HTR-8/SVneo (cell line): ENCODE results near the gene AP5B1.
"Not testable (repeated sequence)": the region's sequence is repeated elsewhere in the genome, so short reads cannot be mapped to it uniquely, and the experiment has no call there.

ENCODE experiments used
- DNase-seq: peaks from one replicate; pipeline ENCODE4 v3.0.0; 2011; ENCODE audit warnings: low spot score, mixed read lengths; ENCODE audit not compliant: insufficient read length
- FAIRE-seq: peaks from 2 replicates; lab custom pipeline; 2011; peaks lifted over from hg19 to GRCh38; lab: Jason Lieb, UNC

The AP5B1 gene

DNA sequence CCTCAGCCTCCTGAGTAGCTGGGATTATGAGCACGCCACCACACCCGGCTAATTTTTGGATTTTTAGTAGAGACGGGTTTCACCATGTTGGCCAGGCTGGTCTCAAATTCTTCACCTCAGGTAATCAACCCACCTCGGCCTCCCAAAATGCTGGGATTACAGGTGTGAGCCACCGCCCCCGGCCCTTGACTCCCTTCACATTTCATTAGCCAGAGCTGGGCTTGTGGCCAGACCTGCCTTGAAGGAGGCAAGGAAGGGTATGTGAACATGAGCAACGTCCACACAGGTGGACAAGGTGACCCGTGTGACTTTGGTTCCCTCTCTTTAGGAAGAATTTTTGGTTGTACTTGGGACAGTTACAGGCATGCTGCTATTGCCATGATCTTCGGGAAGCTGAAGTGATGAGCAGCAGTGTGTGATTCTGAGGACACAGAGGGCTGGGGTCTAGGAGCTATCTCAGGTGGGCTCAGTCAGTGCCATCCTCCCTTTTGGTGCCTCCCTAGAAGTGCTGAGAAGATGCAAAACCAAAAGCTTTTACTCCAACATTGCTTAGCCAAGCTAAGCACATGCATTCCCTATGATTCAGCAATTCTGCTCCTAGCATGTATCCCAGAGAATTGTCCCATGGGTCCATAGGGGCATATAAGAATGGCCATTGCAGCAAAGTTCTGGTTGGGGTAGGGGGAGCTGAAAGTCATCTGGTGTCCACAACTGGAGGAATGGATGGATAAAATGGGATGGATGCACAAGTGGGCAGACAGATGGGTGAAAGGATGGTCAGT lies 6.1 kb downstream of the AP5B1 start:
- no peak for DNase-seq
- FAIRE-seq: no peak

DNA sequence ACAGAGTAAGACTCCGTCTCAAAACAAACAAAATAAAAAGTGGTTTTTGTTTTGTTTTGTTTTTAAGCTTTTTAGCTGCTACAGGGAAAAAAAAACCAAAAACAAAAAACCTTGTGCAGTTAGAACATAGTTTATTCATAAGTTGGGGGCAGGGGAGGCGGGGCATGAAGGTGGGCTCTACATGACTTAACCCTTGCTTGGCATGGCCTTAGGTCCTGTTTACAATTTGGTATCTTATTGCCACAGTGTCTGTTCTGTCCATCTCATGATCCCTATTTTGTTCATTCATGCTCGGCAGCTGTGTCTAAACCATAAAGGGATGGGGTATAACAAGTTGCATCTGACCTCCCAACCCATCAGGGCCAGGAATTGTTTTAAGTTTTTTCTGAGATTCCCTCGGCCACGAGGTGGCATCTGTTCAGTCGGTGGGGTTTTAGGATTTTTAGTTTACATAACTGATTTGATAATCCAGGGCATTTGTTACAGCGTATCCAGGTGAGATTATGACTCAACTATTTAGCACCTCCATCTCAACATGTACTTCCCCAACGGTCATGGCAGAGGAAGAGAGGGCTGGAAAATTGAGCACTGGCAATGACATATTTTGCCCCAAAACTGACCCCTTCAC lies 6.9 kb downstream of the AP5B1 start:
- DNase-seq (no peak), FAIRE-seq (no peak)

DNA sequence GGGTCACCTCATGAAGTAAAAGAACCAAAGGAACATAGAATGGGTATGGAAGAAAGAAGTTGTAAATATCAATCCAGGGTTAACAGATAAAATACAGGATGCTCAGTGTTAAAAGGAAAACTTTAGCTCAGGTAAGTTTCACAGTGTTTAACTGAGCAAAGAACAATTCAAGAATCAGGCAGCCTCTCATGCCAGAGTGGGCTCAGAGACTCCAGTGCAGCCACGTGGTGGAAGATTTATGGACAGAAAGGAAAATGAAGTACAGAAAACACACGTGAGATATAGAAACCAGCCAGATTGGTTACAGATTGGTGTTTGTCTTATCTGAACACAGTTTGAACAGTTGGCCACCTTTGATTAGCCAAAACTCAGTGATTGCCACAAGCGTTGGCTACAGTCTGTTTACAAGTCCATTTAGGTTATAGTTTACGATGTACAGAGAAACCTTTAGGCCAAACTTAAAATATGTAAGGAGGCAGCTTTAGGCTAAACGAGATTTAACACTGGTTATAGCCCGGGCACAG lies 9.1 kb downstream of the AP5B1 start:
- DNase-seq: no peak
- no peak for FAIRE-seq

DNA sequence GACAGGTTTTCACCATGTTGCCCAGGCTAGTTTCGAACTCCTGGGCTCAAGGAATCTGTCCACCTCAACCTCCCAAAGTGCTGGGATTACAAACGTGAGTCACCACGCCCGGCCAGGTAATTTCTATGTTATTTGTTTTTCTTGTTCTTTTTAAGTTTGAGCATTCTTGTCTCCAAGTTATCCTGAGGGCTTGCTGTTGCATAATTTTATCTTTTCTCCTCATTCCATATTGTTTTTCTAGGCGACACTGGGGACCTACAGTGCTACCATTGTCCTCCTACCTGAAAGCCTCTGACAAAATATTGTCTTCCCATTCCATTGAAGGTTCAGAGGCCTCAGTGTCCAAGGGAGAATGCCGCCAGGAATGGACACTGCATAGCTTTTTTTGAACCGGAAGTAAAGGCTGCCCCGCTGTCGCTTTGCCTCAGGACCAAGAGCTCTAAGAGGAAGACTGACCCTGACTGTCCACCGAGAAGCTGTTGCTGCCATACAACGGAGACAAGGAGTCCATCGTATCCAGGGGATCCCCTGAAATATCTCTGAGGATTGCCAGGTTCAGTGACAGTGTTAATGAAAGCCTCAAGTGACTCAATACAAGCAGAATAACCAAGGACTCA lies 9.7 kb downstream of the AP5B1 start:
- DNase-seq (no peak), FAIRE-seq (no peak)

DNA sequence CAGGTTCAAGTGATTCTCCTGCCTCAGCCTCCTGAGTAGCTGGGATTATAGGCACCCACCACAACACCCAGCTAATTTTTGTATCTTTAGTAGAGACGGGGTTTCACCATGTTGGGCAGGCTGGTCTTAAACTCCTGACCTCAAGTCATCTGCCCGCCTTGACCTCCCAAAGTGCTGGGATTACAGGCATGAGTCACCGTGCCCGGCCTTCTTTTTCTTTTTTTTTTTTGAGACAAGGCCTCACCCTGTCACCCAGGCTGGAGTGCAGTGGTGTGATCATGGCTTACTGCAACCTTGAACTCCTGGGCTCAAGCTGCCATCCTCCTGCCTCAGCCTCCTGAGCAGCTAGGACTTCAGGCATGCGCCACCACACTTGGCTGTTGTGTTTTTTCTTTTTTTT lies 13.0 kb downstream of the AP5B1 start:
- FAIRE-seq, DNase-seq: not testable (repeated sequence)

DNA sequence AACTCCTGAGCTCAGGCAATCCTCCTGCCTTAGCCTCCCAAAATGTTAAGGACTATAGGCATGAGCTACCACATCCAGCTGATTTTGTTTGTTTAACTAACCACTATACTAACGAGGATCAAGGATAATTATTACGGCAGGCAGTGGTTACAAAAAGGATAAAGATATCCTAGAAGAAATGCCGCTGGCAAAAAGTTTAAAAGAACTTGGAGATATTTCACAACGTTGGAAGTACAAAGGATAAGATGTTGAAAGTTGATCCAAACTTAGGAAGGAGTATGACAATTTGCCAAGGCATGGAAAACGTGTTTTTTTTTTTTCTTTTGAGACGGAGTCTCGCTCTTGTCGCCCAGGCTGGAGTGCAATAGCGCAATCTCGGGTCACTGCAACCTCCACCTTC lies 13.4 kb downstream of the AP5B1 start:
- DNase-seq (no peak), FAIRE-seq (no peak)

DNA sequence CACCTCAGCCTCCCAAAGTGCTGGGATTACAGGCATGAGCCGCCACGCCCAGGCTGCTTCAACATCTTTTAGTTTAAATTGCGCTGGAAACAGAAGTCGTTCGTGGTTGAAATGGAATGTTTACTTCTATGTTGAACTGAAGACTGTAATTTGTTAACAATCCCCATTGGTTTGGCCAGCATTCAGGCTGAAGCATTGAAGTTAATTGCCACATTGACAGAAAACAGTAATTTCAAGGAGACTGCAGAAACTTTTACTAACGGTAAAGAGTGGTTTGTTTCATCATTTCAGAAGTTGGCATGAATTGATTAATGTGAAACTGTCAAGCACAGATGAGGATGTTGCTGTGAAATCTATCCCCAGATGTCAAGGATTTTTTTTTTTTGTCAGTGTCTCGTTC lies 14.2 kb downstream of the AP5B1 start:
- DNase-seq: no peak
- peak; percentile 33 for FAIRE-seq

DNA sequence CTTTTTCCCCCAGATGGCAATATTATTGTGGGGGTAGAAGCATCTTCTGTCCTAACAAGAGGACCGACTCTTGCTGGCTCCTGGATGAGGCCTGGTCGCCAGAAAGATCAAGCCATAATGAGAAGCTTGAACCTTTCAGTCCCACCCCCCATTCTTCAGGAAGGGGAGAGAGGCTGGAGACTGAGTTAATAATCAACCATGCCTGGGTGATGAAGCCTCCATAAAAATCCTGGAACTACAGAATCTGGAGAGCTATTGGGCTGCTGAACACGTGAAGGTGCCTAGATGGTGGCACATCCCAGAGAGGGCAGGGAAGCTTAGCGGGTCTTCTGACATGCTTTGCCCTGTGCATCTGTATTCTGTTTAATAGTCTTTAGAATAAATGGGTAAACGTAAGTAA lies 16.3 kb downstream of the AP5B1 start:
- no peak for DNase-seq
- no peak for FAIRE-seq

DNA sequence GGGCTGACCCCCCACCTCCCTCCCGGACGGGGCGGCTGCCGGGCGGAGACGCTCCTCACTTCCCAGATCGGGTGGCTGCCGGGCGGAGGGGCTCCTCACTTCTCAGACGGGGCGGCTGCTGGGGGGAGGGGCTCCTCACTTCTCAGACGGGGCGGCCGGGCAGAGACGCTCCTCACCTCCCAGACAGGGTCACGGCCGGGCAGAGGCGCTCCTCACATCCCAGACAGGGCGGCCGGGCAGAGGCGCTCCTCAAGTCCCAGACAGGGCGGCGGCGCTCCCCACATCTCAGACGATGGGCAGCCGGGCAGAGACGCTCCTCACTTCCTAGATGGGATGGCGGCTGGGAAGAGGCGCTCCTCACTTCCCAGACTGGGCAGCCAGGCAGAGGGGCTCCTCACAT lies 18.0 kb downstream of the AP5B1 start:
- DNase-seq, FAIRE-seq: not testable (repeated sequence)

DNA sequence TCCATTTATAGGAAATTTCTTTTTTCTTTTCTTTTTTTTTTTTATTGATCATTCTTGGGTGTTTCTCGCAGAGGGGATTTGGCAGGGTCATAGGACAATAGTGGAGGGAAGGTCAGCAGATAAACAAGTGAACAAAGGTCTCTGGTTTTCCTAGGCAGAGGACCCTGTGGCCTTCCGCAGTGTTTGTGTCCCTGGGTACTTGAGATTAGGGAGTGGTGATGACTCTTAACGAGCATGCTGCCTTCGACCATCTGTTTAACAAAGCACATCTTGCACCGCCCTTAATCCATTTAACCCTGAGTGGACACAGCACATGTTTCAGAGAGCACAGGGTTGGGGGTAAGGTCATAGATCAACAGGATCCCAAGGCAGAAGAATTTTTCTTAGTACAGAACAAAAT lies 18.6 kb downstream of the AP5B1 start:
- FAIRE-seq, DNase-seq: not testable (repeated sequence)

DNA sequence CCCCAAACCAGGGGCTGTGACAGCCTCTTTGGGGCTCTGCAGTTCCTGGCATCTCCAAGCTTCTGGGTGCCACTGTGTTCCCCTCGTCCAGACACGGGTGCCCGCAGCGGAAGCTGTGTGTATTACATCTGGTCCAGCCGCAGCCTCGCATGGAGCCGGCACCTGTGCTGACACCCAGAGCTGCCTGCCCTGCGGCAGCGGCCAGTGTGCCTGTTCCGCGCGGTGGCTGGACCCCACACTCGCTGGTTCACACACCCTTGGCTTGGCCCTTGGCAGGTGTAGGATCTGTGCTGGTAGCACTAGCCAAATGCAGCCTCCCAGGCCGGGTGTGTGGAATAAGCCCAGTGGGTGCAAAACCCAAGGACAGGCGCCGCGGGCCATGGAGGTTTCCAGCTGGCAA lies 35.7 kb downstream of the AP5B1 start:
- FAIRE-seq (no peak), DNase-seq (no peak)

DNA sequence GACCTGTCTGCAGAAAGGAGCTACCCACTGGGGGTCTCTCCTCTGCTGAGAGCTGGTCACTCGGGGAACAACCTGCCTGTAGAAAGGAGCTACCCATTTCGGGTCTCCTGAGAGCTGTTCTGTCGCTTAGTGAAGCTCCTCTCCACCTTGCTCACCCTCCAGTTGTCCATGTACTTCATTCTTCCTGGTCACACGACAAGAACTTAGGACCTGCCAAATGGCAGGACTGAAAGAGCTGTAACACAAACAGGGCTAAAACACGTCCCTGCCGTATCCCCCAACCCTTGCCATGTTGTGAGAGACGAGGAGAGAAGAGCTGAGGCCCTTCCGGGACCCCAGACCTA lies 36.1 kb downstream of the AP5B1 start:
- DNase-seq (no peak), FAIRE-seq (no peak)

DNA sequence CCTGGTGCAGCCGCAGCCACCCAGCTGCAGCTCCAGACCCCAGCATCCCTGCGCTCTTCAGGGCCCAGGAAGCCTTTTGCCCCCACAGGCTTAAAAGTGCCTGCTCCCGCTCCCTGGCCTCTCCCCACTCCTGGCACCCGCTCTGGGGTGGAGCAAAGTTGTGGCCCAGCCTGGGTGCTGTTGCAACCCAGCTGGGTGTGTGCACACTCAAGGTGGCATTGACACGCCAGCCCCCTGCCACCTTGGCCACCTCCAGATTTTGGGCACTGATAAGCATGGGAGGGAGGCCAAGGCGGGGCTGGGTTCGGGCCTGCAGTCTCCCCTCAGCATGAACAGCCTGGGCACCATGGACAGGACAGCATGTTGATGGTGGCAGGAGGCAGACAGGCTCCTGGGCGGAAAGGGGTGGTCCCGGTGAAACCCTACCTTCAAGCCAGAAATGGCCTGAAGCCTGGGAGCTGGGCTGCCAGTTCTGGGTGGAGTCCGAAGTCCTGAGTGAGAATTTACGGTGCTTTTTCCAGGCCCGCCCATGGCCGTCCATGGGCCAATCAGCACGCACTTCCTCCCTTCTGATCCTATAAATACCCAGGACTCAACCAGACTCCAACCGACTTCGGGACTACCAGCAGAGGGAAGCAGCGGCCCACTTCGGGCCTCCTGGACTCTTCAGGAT lies 36.6 kb downstream of the AP5B1 start:
- FAIRE-seq (peak; percentile 28), DNase-seq (peak; percentile 51)

DNA sequence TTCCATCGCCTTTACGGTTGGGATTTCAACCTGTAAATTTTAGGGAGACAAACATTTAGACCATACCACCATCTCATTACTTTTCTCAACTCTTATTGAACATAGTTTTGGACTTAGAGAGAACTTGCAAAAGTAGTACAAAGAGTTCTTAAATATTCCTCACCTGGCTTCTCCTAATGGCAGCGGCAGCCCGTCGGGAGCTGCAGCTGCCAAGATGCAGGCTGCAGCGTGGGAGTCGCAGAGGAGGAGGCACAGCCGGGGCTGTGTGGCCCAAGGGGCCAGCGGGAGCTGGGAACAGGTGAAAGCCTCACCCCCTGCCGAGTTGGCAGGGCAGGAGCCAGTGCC lies 37.1 kb downstream of the AP5B1 start:
- FAIRE-seq: no peak

DNA sequence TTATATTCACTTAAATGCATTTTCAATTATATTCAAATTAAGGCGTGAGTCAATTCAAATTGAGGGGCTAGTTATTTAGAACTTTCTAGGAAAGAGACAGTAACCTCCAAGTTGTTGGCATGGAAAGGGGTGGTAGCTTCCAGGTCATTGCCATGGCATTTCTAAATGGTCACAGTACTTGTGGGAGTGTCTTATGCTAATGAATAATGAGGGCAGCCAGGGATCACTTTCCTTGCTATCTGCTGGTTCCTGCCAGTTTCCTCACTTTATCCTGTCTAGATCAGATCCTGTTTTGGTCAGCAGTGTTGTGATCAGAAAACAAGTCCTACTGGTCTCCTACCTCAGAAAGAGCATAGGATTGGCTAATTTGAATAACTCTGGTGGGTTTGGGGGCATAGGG lies 38.4 kb downstream of the AP5B1 start:
- DNase-seq: no peak
- no peak for FAIRE-seq

More for the DNA sequence above, 37.1 kb downstream of the AP5B1 start:
- DNase-seq: no peak

DNA sequence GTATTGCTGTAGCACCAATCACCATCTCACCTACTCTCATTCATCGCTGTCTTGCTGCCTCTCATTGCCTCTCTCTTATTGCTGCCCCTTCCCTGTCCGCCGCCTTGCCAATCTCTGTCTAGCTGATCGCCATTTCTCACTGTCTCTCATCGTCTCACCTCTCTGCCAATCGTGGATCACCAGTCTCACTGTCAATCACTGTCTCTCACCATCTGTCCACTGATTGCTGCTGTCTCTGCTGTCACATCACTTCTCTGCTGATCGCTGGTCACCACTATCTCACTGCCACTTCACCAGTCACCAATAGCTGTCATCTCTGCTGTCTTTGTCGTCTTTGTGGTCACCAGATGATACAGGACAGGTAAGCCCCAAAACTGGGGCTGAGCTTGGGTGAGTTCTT lies 39.6 kb downstream of the AP5B1 start:
- DNase-seq (no peak), FAIRE-seq (peak; percentile 89)

DNA sequence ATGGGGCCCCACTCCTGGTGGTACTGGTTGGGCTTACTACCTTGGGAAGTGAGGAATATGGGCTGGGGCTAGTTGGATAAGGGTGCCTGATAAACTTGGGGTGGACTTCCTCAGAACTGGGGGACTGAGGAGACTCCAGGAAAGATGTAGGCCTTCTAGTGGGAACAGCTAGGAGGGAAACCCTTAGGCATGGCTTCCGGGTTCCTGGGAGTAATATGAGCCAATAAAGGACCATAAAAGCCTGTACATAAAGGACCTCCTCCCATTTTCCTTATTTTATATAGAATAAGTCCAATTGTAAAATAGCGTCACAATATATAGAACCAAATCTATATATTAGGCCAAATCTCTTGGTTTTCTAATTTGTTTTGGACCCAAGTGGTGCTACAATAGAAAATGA lies 41.8 kb downstream of the AP5B1 start:
- no peak for DNase-seq
- no peak for FAIRE-seq

DNA sequence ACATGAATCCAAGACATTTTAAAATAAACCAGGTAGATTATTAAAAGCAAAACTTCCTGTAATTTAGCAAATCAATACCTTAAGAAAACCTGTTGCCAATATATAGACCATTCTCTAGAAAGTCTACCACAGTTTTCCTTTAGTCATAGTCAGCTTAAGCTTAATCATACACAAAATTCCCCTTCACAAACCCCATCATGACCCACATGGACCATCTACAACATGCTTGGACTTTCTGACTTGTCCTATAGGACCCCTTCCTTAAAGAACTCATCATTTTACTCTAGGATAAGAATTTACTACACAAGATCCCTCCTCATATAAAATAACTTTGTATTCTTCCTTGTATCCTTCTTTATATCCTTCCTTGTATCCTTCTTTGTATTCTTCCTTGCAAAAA lies 44.0 kb downstream of the AP5B1 start:
- FAIRE-seq (no peak), DNase-seq (no peak)

DNA sequence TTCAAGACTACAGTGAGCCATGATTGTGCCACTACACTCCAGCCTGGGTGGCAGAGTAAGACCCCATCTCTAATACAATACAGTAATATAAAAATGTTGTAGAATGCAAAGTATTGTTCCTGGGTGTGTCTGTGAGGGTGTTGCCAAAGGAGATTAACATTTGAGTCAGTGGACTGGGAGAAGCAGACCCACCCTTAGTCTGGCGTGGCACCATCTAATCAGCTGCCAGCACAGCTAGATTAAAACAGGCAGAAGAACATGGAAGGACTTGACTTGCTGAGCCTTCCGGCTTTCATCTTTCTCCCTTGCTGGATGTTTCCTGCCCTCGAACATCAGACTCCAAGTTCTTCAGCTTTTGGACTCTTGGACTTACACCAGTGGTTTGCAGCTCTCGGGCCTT lies 45.7 kb downstream of the AP5B1 start:
- not testable (repeated sequence) for DNase-seq, FAIRE-seq

DNA sequence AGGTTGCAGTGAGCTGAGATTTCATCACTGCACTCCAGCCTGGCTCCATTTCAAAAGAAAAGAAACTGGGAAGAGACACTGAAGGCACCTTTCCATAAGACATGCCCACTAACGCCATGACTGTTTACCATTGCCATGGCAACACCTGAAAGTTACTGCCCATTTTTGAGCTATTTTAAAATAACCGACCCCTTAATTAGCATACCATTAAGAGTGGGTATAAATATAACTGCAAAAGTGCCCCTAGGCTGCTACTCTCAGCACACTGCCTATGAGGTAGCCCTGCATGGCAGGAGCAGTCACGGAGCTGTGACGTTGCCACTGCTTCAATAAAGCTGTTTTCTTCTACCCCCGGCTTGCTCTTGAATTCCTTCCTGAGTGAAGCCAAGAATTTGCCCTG lies 50.3 kb downstream of the AP5B1 start:
- FAIRE-seq (no peak), DNase-seq (no peak)

DNA sequence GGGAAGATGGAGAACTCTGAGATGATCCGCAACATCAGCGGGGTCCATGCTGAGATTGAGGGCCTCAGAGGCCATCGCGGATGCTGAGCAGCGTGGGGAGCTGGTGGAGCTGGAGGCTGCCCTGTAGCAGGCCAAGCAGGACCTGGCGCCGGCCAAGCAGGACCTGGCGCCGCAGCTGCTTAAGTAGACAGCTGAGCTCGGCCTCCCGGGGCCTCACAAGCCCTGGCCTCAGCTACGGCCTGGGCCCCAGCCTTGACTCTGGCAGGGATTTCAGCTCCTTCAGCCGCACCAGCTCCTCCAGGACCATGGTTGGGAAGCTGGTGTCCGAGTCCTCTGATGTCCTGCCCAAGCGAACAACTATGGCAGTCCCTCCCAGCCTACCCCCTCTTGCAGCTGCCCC lies 52.9 kb downstream of the AP5B1 start:
- DNase-seq (no peak), FAIRE-seq (no peak)
